Liver (tissue), 4 donors: Measurements from ENCODE around the gene LRRC4. TPM values are rescaled to one million over a fixed set of nuclear protein-coding genes. Genes with fewer than 3 reads are reported as not detected.

Experiments
- polyA plus RNA-seq, 2 donors: library from polyadenylated mRNA; stranded (reverse) in 1 of 2; unstranded in 1 of 2; fragments of 200-250 nt in 1 of 2; fragments of >200 nt in 1 of 2; fragmentation: Nextera tagmentation in 1 of 2; extraction: Ambion mirVana in 1 of 2; gene quantifications; one replicate each; pipeline versions ENCODE4 v1.2.1 to v1.2.3, GENCODE V29; 2013 to 2015
- total RNA-seq, 2 donors: library from RNA; depleted of rRNA; stranded (reverse); fragments of >200 nt; gene quantifications; one replicate each; pipeline ENCODE4 v1.2.3, GENCODE V29; 2014
- donor health status: healthy.
- donor health status: healthy.
- donor health status: healthy.

Gene LRRC4
- total and polyA plus RNA-seq, 4 donors, result 0.54 to 2.7 (median 1.2) TPM

Other genes starting within 250 kb of the LRRC4 start
- gene LEP, start 209.8 kb upstream of the LRRC4 start, total RNA-seq, result not detected
- gene LEP, start 209.8 kb upstream of the LRRC4 start, polyA plus RNA-seq, result under 1 TPM in 1 of 2 donors, not detected in 1; 0.02 TPM